DOHH2 (cell line): ENCODE data around the gene PLB1.

Experiments used
- H3F3A ChIP-seq: fragments of 200-600 bp; sonication (generic), shearing (Covaris generic); 2 replicates; pipeline ENCODE4 v1.6.0; 2016; ENCODE audit warnings: antibody characterized with exemption, mild to moderate bottlenecking; ENCODE audit not compliant: control insufficient read depth, insufficient read depth
- H3K27ac ChIP-seq: fragments of 200-600 bp; sonication (generic); 2 replicates; pipeline ENCODE4 v1.5.1; 2014; ENCODE audit warnings: low read depth, mild to moderate bottlenecking, low read length, moderate library complexity
- H3K27me3 ChIP-seq: fragments of 200-600 bp; sonication (generic); 2 replicates; pipeline ENCODE4 v1.6.1; 2014; ENCODE audit warnings: mild to moderate bottlenecking, low read length, mixed read lengths; ENCODE audit not compliant: control insufficient read depth
- H3K36me3 ChIP-seq: fragments of 200-600 bp; sonication (generic); 2 replicates; pipeline ENCODE4 v1.6.1; 2014; ENCODE audit warnings: mild to moderate bottlenecking, low read length, moderate library complexity, mixed read lengths; ENCODE audit not compliant: control insufficient read depth
- H3K4me1 ChIP-seq: fragments of 200-600 bp; sonication (generic); 2 replicates; pipeline ENCODE4 v1.6.1; 2014; ENCODE audit warnings: mild to moderate bottlenecking, low read length, mixed read lengths; ENCODE audit not compliant: control insufficient read depth
- H3K4me2 ChIP-seq: fragments of 200-600 bp; sonication (generic); 2 replicates; pipeline ENCODE4 v1.6.0; 2014; ENCODE audit warnings: mild to moderate bottlenecking, low read length, moderate library complexity
- H3K4me3 ChIP-seq: fragments of 200-600 bp; sonication (generic); 2 replicates; pipeline ENCODE4 v1.5.1; 2014; ENCODE audit warnings: mild to moderate bottlenecking, low read length, mixed read lengths
- H3K79me2 ChIP-seq: fragments of 200-600 bp; sonication (generic); 2 replicates; pipeline ENCODE4 v1.6.1; 2014; ENCODE audit warnings: mild to moderate bottlenecking, low read length, mixed read lengths; ENCODE audit not compliant: control insufficient read depth
- H3K9me2 ChIP-seq: fragments of 200-600 bp; sonication (generic); replicated peaks from 2 replicates; pipeline ENCODE4 v1.6.1; 2014; ENCODE audit warnings: mild to moderate bottlenecking, low read length, mixed read lengths; ENCODE audit not compliant: control insufficient read depth
- H3K9me3 ChIP-seq: fragments of 200-600 bp; sonication (generic); 2 replicates; pipeline ENCODE4 v1.6.1; 2014; ENCODE audit warnings: antibody characterized with exemption, low read length, mixed read lengths; ENCODE audit not compliant: control insufficient read depth, insufficient read depth
- H4K20me1 ChIP-seq: fragments of 200-600 bp; sonication (generic); 2 replicates; pipeline ENCODE4 v1.6.0; 2014; ENCODE audit warnings: low read depth, mild to moderate bottlenecking, antibody characterized with exemption, low read length, moderate library complexity; ENCODE audit not compliant: control insufficient read depth, insufficient read depth
- CTCF ChIP-seq: fragments of 200-600 bp; sonication (generic); IDR thresholded peaks from one replicate; pipeline ENCODE4 v1.5.1; 2014; ENCODE audit warnings: antibody characterized with exemption, mild to moderate bottlenecking, low read depth, low read length; ENCODE audit not compliant: poor library complexity, severe bottlenecking
- EZH2phosphoT487 ChIP-seq: fragments of 200-600 bp; sonication (generic); IDR thresholded peaks from 2 replicates; pipeline ENCODE4 v1.6.1; 2017; ENCODE audit warnings: borderline replicate concordance, mild to moderate bottlenecking, antibody characterized with exemption, low read length, moderate library complexity, mixed read lengths

PLB1 gene

GRCh38 chr2:28616396-28616999 lies 120.6 kb downstream of the PLB1 start:
- Histone ChIP-seq H3K4me3 (no peak overlapping the region), H3F3A (no peaks in the 10 kb centered on the region), H3K4me2 (no peak overlapping the region), H3K36me3 (no peaks in the 10 kb centered on the region), H3K27ac (no peak overlapping the region), H3K4me1 (peaks cover 5% of the 10 kb centered on the region), H3K9me3 (no peaks in the 10 kb centered on the region), H3K27me3 (no peaks in the 10 kb centered on the region; the same call in 1 of the 2 replicates), H3K79me2 (no peaks in the 10 kb centered on the region), H3K9me2 (no peaks in the 10 kb centered on the region), H4K20me1 (no peaks in the 10 kb centered on the region)
- TF ChIP-seq EZH2phosphoT487 (no peak), CTCF (no peak)

- H3K4me2 ChIP-seq, result no peak overlapping the region
- H3K36me3 ChIP-seq, result no peaks in the 10 kb centered on the region
- no peaks in the 10 kb centered on the region for H3F3A ChIP-seq
- no peaks in the 10 kb centered on the region for H4K20me1 ChIP-seq
- H3K4me3 ChIP-seq, result no peak overlapping the region
- no peak overlapping the region for H3K27ac ChIP-seq
- no peaks in the 10 kb centered on the region for H3K9me3 ChIP-seq
- no peak for TF ChIP-seq EZH2phosphoT487
- no peak for TF ChIP-seq CTCF
- H3K79me2 ChIP-seq, result no peaks in the 10 kb centered on the region
- H3K27me3 ChIP-seq, result no peaks in the 10 kb centered on the region; the same call in 1 of the 2 replicates
- H3K4me1 ChIP-seq, result peaks cover 10% of the 10 kb centered on the region
- no peaks in the 10 kb centered on the region for H3K9me2 ChIP-seq
Observed at GRCh38 chr2:28617502-28618184, 121.8 kb downstream of the PLB1 start.

GRCh38 chr2:28618221-28619141 lies 122.6 kb downstream of the PLB1 start:
- H3K9me2 ChIP-seq, result no peaks in the 10 kb centered on the region
- no peak overlapping the region for H3K4me2 ChIP-seq
- no peak overlapping the region for H3K27ac ChIP-seq
- no peaks in the 10 kb centered on the region for H3K79me2 ChIP-seq
- H3F3A ChIP-seq, result no peaks in the 10 kb centered on the region
- H3K36me3 ChIP-seq, result no peaks in the 10 kb centered on the region
- peaks cover 10% of the 10 kb centered on the region for H3K4me1 ChIP-seq
- H3K9me3 ChIP-seq, result no peaks in the 10 kb centered on the region
- no peaks in the 10 kb centered on the region; the same call in 1 of the 2 replicates for H3K27me3 ChIP-seq
- H4K20me1 ChIP-seq, result no peaks in the 10 kb centered on the region
- no peak overlapping the region for H3K4me3 ChIP-seq
- TF ChIP-seq EZH2phosphoT487 (no peak), CTCF (no peak)
